ENCODE results near the gene BPI. TPM values are rescaled to one million over a fixed set of nuclear protein-coding genes. Genes with fewer than 3 reads are reported as not detected.

The BPI gene
- total RNA-seq, 1 donor, result 1.4 TPM

DNA sequence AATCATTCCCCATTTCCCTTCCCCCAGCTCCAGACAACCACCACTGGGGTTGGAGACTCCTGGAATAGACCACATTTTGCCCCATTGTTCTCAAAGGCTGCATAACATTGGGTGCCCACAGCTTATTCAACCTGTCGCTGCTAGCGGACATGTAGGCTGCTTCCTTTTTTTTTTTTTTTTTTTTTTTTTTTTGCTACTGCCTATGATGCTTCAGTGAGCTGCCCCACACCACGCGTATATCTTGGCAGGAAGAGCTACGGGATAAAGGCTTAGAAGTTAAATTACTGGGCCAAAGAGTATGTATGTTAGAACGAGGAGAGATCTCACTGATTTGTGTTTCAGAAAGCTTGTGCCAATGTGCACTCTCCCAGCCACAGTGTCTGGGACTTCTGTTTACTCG is 49.4 kb downstream of the BPI start:
- TF ChIP-seq, protein P1, sequence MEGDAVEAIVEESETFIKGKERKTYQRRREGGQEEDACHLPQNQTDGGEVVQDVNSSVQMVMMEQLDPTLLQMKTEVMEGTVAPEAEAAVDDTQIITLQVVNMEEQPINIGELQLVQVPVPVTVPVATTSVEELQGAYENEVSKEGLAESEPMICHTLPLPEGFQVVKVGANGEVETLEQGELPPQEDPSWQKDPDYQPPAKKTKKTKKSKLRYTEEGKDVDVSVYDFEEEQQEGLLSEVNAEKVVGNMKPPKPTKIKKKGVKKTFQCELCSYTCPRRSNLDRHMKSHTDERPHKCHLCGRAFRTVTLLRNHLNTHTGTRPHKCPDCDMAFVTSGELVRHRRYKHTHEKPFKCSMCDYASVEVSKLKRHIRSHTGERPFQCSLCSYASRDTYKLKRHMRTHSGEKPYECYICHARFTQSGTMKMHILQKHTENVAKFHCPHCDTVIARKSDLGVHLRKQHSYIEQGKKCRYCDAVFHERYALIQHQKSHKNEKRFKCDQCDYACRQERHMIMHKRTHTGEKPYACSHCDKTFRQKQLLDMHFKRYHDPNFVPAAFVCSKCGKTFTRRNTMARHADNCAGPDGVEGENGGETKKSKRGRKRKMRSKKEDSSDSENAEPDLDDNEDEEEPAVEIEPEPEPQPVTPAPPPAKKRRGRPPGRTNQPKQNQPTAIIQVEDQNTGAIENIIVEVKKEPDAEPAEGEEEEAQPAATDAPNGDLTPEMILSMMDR (IDR thresholded peaks at IDR 0.05; ENCODE audit: insufficient read depth, low read length), result no peak
- no peak for DNase-seq (ENCODE audit: low read depth)
- no peak overlapping the region for H3K4me3 ChIP-seq (ENCODE audit: low read depth, low read length)

DNA sequence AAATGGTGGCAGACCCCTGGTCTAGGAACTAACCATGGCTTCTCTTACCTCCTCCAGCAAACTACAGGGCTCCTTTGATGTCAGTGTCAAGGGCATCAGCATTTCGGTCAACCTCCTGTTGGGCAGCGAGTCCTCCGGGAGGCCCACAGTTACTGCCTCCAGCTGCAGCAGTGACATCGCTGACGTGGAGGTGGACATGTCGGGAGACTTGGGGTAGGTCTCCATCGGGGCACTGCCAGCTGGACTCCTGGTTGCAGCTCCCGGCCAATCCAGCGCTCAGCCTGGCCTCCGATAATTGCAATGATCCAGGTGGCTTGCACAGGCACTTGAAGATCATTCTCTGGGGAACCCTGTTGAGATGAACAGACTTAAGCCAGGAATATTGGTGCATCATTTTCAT is 50.3 kb downstream of the BPI start:
- TF ChIP-seq, protein P1 (IDR thresholded peaks at IDR 0.05; ENCODE audit: insufficient read depth, low read length), result no peak
- H3K4me3 ChIP-seq (ENCODE audit: low read depth, low read length), result no peak overlapping the region
- DNase-seq (ENCODE audit: low read depth), result no peak

DNA sequence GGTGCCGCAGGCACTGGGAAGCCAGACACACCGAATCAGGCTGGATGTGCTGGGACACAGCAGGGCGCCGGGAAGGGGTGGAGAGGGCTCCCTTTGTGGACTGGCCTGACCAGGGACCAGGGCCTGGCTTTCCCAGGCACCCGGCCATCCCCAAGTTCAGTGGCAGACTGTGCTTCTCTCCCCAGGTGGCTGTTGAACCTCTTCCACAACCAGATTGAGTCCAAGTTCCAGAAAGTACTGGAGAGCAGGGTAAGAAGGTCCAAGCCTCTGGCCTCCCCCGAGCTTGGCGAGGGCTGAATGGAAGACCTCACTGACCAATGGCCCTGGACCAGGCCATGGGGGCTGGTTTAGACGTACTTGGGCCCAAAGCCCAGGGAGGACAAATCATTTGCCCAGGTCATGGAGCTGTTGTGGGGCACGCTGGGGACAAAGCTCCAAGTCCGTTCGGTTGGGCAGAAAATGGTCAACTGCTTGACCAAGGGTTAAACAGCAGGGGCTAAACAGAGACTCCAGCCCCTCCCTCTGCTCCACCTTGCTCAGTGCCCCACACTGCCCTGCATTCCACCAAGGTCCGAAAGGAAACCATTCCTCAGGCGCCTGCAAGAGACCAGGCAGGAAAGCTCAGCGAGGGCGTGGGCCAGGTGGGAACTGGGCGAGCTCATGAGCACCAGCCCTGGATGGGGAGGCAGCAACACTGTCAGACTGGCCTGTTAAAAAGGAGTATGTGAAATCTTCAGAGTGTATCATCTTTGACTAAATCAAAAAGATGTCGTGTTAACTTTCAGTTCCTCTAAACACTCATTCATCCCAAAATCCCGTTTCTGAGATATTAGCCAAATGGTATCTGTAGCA is 51.4 kb downstream of the BPI start:
- no peak for DNase-seq (ENCODE audit: low read depth)
- H3K4me3 ChIP-seq (ENCODE audit: low read depth, low read length), result no peak overlapping the region
- TF ChIP-seq, protein P1 (IDR thresholded peaks at IDR 0.05; ENCODE audit: insufficient read depth, low read length), result no peak

DNA sequence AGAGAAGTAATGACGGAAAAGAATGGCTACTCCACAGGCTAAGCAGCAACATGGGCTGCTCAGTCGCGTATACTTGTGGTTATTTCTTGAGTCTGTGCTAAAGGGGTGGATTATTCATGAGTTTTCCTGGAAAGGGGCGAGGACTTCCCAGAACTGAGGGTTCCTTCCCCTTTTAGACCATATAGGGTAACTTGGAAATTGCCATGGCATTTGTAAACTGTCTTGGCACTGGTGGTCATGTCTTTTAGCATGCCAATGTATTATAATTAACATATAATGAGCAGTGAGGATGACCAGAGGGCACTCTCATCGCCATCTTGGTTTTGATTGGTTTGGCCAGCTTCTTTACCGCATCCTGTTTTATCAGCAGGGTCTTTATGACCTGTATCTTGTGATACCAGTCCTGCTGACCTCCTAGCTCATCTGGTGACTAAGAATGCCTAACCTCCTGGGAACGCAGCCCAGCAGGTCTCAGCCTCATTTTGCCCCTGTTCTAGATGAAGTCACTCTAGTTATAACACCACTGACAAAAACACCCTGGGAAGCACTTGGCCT is 53.8 kb downstream of the BPI start:
- H3K4me3 ChIP-seq (ENCODE audit: low read depth, low read length), result no peak overlapping the region
- DNase-seq (ENCODE audit: low read depth), result peak; percentile 21

DNA sequence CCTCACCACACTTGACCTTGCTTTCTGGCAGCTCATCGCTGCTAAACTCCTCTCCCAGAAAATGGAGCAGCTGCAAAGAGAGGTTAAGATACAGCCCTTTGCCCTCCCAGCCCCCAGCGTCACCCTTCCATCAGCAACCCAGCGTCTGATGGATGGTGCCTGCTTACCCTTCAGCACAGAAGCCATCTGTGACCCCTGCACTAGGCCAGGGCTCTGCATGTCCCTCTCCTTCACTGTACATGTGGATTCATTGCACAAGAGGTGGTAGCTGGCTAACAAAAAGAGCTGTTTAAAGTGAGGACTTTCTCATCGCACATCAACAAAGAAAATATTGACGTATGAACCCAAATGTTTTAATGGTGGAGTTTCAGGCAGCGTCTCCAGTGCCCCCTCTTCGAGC is 54.6 kb downstream of the BPI start:
- DNase-seq (ENCODE audit: low read depth), result no peak
- no peak overlapping the region for H3K4me3 ChIP-seq (ENCODE audit: low read depth, low read length)
- TF ChIP-seq, protein P1 (IDR thresholded peaks at IDR 0.05; ENCODE audit: insufficient read depth, low read length), result no peak

More for the DNA sequence above, 53.8 kb downstream of the BPI start:
- TF ChIP-seq, protein P1 (IDR thresholded peaks at IDR 0.05; ENCODE audit: insufficient read depth, low read length), result no peak

DNA sequence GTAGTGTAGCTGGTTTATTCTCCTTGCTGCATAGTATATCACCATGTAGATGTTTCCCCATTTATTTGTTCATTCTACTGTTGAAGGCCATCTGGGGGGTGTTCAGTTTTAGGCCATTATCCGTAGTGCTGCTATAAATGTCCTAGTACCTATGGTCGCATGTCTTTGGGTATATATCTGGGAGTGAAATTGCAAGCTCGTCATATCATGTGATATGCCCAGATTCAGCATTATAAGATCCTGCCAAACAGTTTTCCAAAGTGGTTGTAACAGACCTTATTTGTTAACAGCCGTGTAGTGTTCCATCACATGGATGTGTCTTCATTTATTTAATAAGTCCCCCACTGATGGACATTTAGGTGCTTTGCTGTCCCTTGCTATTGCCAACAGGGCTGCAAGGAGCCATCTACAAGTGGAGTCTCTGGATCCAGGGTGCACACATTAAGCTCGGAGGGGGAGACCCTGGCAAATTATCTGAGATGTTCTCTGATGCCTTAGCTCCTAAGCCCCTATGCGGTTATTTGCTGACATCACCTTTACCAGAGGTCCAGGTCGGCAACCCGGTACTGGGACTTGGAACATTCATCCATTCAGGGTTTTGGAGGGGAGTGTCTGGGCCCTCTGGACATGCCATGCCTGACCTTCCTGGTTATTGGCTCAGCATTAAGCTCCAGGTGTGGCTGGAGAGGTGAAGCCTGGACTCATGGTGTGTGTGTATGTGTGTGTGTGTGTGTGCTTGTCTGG is 59.2 kb downstream of the BPI start:
- H3K4me3 ChIP-seq (ENCODE audit: low read depth, low read length), result no peak overlapping the region
- TF ChIP-seq, protein P1 (IDR thresholded peaks at IDR 0.05; ENCODE audit: insufficient read depth, low read length), result no peak
- DNase-seq (ENCODE audit: low read depth), result no peak

Data from fibroblast of the aortic adventitia (primary cell).